IMR-90 (cell line): ENCODE measurements around the gene MR1. TPM values are rescaled to one million over a fixed set of nuclear protein-coding genes. Genes with fewer than 3 reads are reported as not detected.

ENCODE experiments used
- ATAC-seq: fragments of 200-7000 bp; cut with Tn5 transposase; 2 replicates; pipeline ENCODE4 v1.9.1; 2020; ENCODE audit warnings: low read depth, mild to moderate bottlenecking, moderate library complexity
- BruUV-seq: library from RNA; stranded (reverse); fragments of 400-500 nt; replicated peaks from 2 replicates; lab custom pipeline; 2021; lab: Mats Ljungman, UMichigan
- CTCF ChIA-PET: fragments of 300-600 bp; formaldehyde crosslinking; extraction: SDS; loops from one replicate; lab custom pipeline; 2021; ENCODE audit warnings: antibody characterized with exemption; lab: Yijun Ruan, JAX
- POLR2A ChIA-PET: fragments of 300-600 bp; sonication (Branson Sonifier 250); formaldehyde crosslinking; loops from one replicate; lab custom pipeline; 2022; ENCODE audit warnings: antibody characterized with exemption; ENCODE audit not compliant: unreplicated experiment; lab: Charles Lee
- DNase-seq: peaks from one replicate; pipeline ENCODE4 v3.0.0; 2013
- H2AFZ ChIP-seq: replicated peaks from 2 replicates; pipeline ENCODE3; 2013; ENCODE audit warnings: low read length, mild to moderate bottlenecking; ENCODE audit not compliant: poor library complexity
- H2AK5ac ChIP-seq: 2 replicates; pipeline ENCODE4 v1.6.1; 2013; ENCODE audit warnings: low read depth, low read length, inconsistent platforms
- H2AK9ac ChIP-seq: replicated peaks from 2 replicates; pipeline ENCODE3; 2013; ENCODE audit warnings: mild to moderate bottlenecking, low read depth, low read length, moderate library complexity; ENCODE audit not compliant: poor library complexity
- H2BK120ac ChIP-seq: 2 replicates; pipeline ENCODE4 v1.6.1; 2013; ENCODE audit warnings: low read depth, low read length, inconsistent platforms
- H2BK15ac ChIP-seq: 3 replicates; pipeline ENCODE4 v1.6.1; 2013; ENCODE audit warnings: low read depth, low read length, inconsistent platforms
- H2BK20ac ChIP-seq: 2 replicates; pipeline ENCODE4 v1.6.1; 2013; ENCODE audit warnings: low read depth, mild to moderate bottlenecking, inconsistent platforms, low read length, moderate library complexity
- H2BK5ac ChIP-seq: 2 replicates; pipeline ENCODE4 v1.6.1; 2013; ENCODE audit warnings: mild to moderate bottlenecking, low read depth, low read length, inconsistent platforms; ENCODE audit not compliant: poor library complexity, severe bottlenecking
- H3K14ac ChIP-seq: replicated peaks from 2 replicates; pipeline ENCODE4 v1.6.1; 2013; ENCODE audit warnings: low read depth, low read length, inconsistent platforms
- H3K18ac ChIP-seq: 2 replicates; pipeline ENCODE4 v1.6.1; 2013; ENCODE audit warnings: low read depth, low read length, control low read depth
- H3K23ac ChIP-seq: 2 replicates; pipeline ENCODE4 v1.6.1; 2013; ENCODE audit warnings: low read depth, low read length, inconsistent platforms
- H3K27ac ChIP-seq: 2 replicates; pipeline ENCODE4 v1.5.1; 2013; ENCODE audit warnings: mild to moderate bottlenecking, control low read depth, low read length; ENCODE audit not compliant: insufficient read depth
- H3K27me3 ChIP-seq: 2 replicates; pipeline ENCODE4 v1.6.1; 2013; ENCODE audit warnings: low read length; ENCODE audit not compliant: control insufficient read depth, insufficient read depth
- H3K36me3 ChIP-seq: 2 replicates; pipeline ENCODE4 v1.6.1; 2013; ENCODE audit warnings: low read length, mixed read lengths; ENCODE audit not compliant: control insufficient read depth, insufficient read depth
- H3K4ac ChIP-seq: 2 replicates; pipeline ENCODE4 v1.6.1; 2013; ENCODE audit warnings: low read depth, low read length, inconsistent platforms
- H3K4me1 ChIP-seq: 2 replicates; pipeline ENCODE4 v1.6.1; 2013; ENCODE audit warnings: low read length, mixed read lengths; ENCODE audit not compliant: control insufficient read depth, insufficient read depth
- H3K4me2 ChIP-seq: 2 replicates; pipeline ENCODE4 v1.6.1; 2013; ENCODE audit warnings: low read depth, mild to moderate bottlenecking, control low read depth, low read length, moderate library complexity
- H3K4me3 ChIP-seq: 2 replicates; pipeline ENCODE4 v1.5.1; 2013; ENCODE audit warnings: low read depth, mild to moderate bottlenecking, control low read depth, low read length, moderate library complexity; ENCODE audit not compliant: insufficient read depth
- H3K56ac ChIP-seq: 2 replicates; pipeline ENCODE4 v1.6.1; 2013; ENCODE audit warnings: low read length, inconsistent platforms; ENCODE audit not compliant: insufficient read depth; ENCODE audit errors: extremely low read depth
- H3K79me1 ChIP-seq, 2 experiments: 2 replicates each; pipeline ENCODE4 v1.6.1; 2013; ENCODE audit warnings: low read length in 2 of 2, inconsistent platforms in 1 of 2, low read depth in 1 of 2
- H3K9ac ChIP-seq: 2 replicates; pipeline ENCODE4 v1.6.1; 2013; ENCODE audit warnings: low read depth, low read length, control low read depth
- H3K9me1 ChIP-seq: 2 replicates; pipeline ENCODE4 v1.6.1; 2013; ENCODE audit warnings: low read length, inconsistent platforms; ENCODE audit not compliant: insufficient read depth
- H3K9me3 ChIP-seq: 2 replicates; pipeline ENCODE4 v1.6.1; 2013; ENCODE audit warnings: low read length; ENCODE audit not compliant: control insufficient read depth, insufficient read depth
- H4K20me1 ChIP-seq: 2 replicates; pipeline ENCODE4 v1.6.1; 2013; ENCODE audit warnings: low read length, inconsistent platforms; ENCODE audit not compliant: insufficient read depth
- H4K5ac ChIP-seq: 2 replicates; pipeline ENCODE4 v1.6.1; 2013; ENCODE audit warnings: mild to moderate bottlenecking, low read depth, low read length, control low read depth
- H4K8ac ChIP-seq, 2 experiments: 2 replicates each; pipeline ENCODE4 v1.6.1; 2013; ENCODE audit warnings: low read depth in 2 of 2, low read length in 2 of 2, control low read depth in 1 of 2, inconsistent platforms in 1 of 2
- H4K91ac ChIP-seq: 2 replicates; pipeline ENCODE4 v1.6.1; 2013; ENCODE audit warnings: low read depth, low read length, inconsistent platforms; ENCODE audit not compliant: insufficient read depth
- CEBPB ChIP-seq: IDR thresholded peaks from 2 replicates; pipeline ENCODE4 v1.6.1; 2012; ENCODE audit warnings: low read depth, low read length, improper control_type of control experiment
- POLR2A ChIP-seq: IDR thresholded peaks from 2 replicates; pipeline ENCODE4 v1.6.1; 2012; ENCODE audit warnings: mild to moderate bottlenecking, low read depth, low read length
- WGBS, 2 experiments: methylation state at CpG; one replicate each; pipeline versions ENCODE4 v1.1.5 to v1.1.7; 2013; ENCODE audit warnings: missing lambda C conversion rate in 2 of 2; ENCODE audit not compliant: insufficient read length in 1 of 2; ENCODE audit errors: extremely low coverage in 2 of 2; 5-methylcytosine and 5-hydroxymethylcytosine counted together
- dilution Hi-C: fragments of 300-500 bp; cut with HindIII; formaldehyde crosslinking; loops from one replicate; pipeline ENCODE4 v1.14.3; 2018; ENCODE audit warnings: low sequenced_read_pairs; ENCODE audit not compliant: unreplicated experiment
- in situ Hi-C: fragments of 300-500 bp; cut with MboI; formaldehyde crosslinking; loops from 3 replicates; pipeline ENCODE4 v1.14.3; 2019; ENCODE audit warnings: low sequenced_read_pairs, inconsistent platforms, mixed read lengths
- intact Hi-C: fragments of 100-400 bp; cut with micrococcal nuclease; formaldehyde crosslinking; loops from 2 replicates; pipeline ENCODE4 v1.10.0; 2022
- polyA plus RNA-seq, 3 experiments: library from polyadenylated mRNA; depleted of rRNA; stranded (reverse); fragments of >200 nt; gene quantifications; 2 replicates each; pipeline ENCODE4 v1.2.3, GENCODE V29; 2012; ENCODE audit warnings: low replicate concordance in 1 of 3
- total RNA-seq: library from RNA; depleted of rRNA; stranded (reverse); fragments of >200 nt; gene quantifications from 2 replicates; pipeline ENCODE4 v1.2.3, GENCODE V29; 2012

The MR1 gene
- total and polyA plus RNA-seq, 2 of the 4 experiments (the other 2 are of a cell fraction): 6.0 to 6.1 TPM

DNA sequence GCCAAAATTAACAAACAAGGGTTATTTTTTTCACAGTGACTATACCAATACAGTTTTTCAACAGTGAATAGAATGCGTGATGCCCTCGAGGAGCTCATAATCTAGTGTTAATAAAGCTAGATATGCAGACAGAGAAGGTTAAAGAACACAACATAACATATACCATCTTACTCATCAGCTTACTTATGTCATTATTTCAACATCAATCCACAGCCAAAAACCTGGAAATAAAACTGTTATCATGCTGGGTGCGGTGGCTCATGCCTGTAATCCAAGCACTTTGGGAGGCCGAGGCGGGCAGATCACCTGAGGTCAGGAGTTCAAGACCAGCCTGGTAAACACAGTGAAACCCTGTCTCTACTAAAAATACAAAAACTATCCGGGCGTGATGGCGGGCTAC is 17.2 kb upstream of the MR1 start:
- no peak overlapping the region for H3K14ac ChIP-seq
- in situ Hi-C loops: no loop called here
- 90% methylated on average over 2 of the region's 8 CpGs; no CpG with 5 or more reads in 1 of the 2 experiments for WGBS, 2 experiments
- dilution Hi-C loops: no loop called here
- no peak overlapping the region for H4K5ac ChIP-seq
- no peaks in the 10 kb centered on the region for H3K27me3 ChIP-seq
- peaks cover 7% of the 10 kb centered on the region for H3K4me1 ChIP-seq
- no peak overlapping the region for H2BK5ac ChIP-seq
- H3K9ac ChIP-seq: no peak overlapping the region
- no peak overlapping the region for H2AK5ac ChIP-seq
- H2BK120ac ChIP-seq: no peak overlapping the region
- H3K18ac ChIP-seq: no peak overlapping the region
- 0 out of 2 replicates have a peak, but pooled peaks cover 2% of the 10 kb centered on the region for H3K36me3 ChIP-seq
- H2AFZ ChIP-seq: no peak overlapping the region
- H3K23ac ChIP-seq: no peak overlapping the region
- ChIA-PET CTCF (no interaction called here), POLR2A (interaction anchor here (1.2 kb wide), 1 partner anchor 40 kb away, joined by 3 read pairs; no protein-coding TSS in a partner anchor)
- H4K91ac ChIP-seq: no peak overlapping the region
- no peak overlapping the region for H3K4me3 ChIP-seq
- TF ChIP-seq CEBPB (peak; percentile 31; the same call in 1 of the 2 replicates), POLR2A (no peak)
- intact Hi-C loops: no loop called here
- H2BK20ac ChIP-seq: no peak overlapping the region
- H3K79me1 ChIP-seq: peaks cover 25 to 75% of the 10 kb centered on the region in 2 experiments
- no peak overlapping the region for H2BK15ac ChIP-seq
- no peaks in the 10 kb centered on the region for H3K9me3 ChIP-seq
- H2AK9ac ChIP-seq: no peak overlapping the region
- H3K56ac ChIP-seq: no peak overlapping the region
- no TSS peak for BruUV-seq
- no peak for ATAC-seq
- H3K4ac ChIP-seq: no peak overlapping the region
- no peak for DNase-seq
- H4K20me1 ChIP-seq: peaks cover 37% of the 10 kb centered on the region; the same call in 1 of the 2 replicates
- H3K9me1 ChIP-seq: peaks cover 15% of the 10 kb centered on the region
- H3K4me2 ChIP-seq: no peak overlapping the region
- H4K8ac ChIP-seq: no peak overlapping the region
- H3K27ac ChIP-seq: no peak overlapping the region
